ENCODE data around the gene SLC15A3. TPM values are rescaled to one million over a fixed set of nuclear protein-coding genes. Genes with fewer than 3 reads are reported as not detected.

SLC15A3 gene
- total and polyA plus RNA-seq, 2 experiments from 2014 or later: 14.2 to 15.8 TPM

DNA sequence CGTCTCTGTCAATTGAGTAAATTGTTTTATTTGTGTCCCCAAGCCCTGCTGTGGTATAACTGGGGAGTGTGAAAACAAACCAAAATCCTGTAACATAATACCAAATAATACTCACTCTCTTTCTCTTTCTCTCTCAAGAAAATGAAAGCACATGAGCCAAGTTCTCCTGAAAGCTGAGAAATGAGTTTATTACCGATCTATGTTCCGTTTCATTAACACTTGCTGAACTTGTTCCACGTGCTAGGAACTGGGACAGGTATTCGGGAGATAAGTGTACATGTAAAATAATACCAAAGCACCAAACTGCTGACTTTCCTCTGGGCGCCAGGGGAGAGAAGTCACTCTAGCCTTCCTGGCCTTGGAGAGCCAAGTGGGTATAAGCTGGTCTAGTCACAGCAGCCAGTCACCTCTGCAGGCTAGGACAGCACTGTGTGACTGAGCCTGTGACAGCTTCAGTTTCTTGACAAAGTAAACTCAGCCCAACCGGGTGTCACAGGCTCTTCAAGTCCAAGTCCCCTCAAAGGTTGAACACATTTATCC is 42.6 kb upstream of the SLC15A3 start:
- no peak overlapping the region for H3K4me3 ChIP-seq
- H3K4me1 Mint-ChIP-seq: no peaks in the 10 kb centered on the region

More for the DNA sequence above, 42.6 kb upstream of the SLC15A3 start:
- Histone ChIP-seq H3K36me3 (ENCODE audit: insufficient read depth) (no peaks in the 10 kb centered on the region), H3K27me3 (ENCODE audit: insufficient read depth) (no peaks in the 10 kb centered on the region), H3K27ac (ENCODE audit: low read depth) (no peak overlapping the region), H3K4me1 (ENCODE audit: insufficient read depth) (no peaks in the 10 kb centered on the region), H4K20me1 (replicated peaks; ENCODE audit: insufficient read depth) (no peaks in the 10 kb centered on the region), H3K4me2 (no peak overlapping the region), H3F3A (replicated peaks; ENCODE audit: low read depth) (no peaks in the 10 kb centered on the region), H2AFZ (no peak overlapping the region), H3K79me2 (replicated peaks; ENCODE audit: insufficient read depth) (no peaks in the 10 kb centered on the region), H3K9me2 (ENCODE audit: insufficient read depth) (no peaks in the 10 kb centered on the region)
- no peak for DNase-seq (ENCODE audit: low spot score)
- peaks cover 2% of the 10 kb centered on the region for H3K27me3 Mint-ChIP-seq (ENCODE audit: insufficient read depth, low read depth, poor library complexity)
- H3K4me3 Mint-ChIP-seq: no peak overlapping the region
- TF ChIP-seq POLR2AphosphoS5 (IDR thresholded peaks at IDR 0.05; ENCODE audit: low read depth): no peak
- no peak for TF ChIP-seq EZH2 (IDR thresholded peaks at IDR 0.05; ENCODE audit: low read depth, unreplicated experiment)
- TF ChIP-seq NANOG (IDR thresholded peaks at IDR 0.05; ENCODE audit: borderline replicate concordance): no peak
- no peak for TF ChIP-seq EZH2phosphoT487 (IDR thresholded peaks at IDR 0.05; ENCODE audit: unreplicated experiment)
- TF ChIP-seq, protein P1, sequence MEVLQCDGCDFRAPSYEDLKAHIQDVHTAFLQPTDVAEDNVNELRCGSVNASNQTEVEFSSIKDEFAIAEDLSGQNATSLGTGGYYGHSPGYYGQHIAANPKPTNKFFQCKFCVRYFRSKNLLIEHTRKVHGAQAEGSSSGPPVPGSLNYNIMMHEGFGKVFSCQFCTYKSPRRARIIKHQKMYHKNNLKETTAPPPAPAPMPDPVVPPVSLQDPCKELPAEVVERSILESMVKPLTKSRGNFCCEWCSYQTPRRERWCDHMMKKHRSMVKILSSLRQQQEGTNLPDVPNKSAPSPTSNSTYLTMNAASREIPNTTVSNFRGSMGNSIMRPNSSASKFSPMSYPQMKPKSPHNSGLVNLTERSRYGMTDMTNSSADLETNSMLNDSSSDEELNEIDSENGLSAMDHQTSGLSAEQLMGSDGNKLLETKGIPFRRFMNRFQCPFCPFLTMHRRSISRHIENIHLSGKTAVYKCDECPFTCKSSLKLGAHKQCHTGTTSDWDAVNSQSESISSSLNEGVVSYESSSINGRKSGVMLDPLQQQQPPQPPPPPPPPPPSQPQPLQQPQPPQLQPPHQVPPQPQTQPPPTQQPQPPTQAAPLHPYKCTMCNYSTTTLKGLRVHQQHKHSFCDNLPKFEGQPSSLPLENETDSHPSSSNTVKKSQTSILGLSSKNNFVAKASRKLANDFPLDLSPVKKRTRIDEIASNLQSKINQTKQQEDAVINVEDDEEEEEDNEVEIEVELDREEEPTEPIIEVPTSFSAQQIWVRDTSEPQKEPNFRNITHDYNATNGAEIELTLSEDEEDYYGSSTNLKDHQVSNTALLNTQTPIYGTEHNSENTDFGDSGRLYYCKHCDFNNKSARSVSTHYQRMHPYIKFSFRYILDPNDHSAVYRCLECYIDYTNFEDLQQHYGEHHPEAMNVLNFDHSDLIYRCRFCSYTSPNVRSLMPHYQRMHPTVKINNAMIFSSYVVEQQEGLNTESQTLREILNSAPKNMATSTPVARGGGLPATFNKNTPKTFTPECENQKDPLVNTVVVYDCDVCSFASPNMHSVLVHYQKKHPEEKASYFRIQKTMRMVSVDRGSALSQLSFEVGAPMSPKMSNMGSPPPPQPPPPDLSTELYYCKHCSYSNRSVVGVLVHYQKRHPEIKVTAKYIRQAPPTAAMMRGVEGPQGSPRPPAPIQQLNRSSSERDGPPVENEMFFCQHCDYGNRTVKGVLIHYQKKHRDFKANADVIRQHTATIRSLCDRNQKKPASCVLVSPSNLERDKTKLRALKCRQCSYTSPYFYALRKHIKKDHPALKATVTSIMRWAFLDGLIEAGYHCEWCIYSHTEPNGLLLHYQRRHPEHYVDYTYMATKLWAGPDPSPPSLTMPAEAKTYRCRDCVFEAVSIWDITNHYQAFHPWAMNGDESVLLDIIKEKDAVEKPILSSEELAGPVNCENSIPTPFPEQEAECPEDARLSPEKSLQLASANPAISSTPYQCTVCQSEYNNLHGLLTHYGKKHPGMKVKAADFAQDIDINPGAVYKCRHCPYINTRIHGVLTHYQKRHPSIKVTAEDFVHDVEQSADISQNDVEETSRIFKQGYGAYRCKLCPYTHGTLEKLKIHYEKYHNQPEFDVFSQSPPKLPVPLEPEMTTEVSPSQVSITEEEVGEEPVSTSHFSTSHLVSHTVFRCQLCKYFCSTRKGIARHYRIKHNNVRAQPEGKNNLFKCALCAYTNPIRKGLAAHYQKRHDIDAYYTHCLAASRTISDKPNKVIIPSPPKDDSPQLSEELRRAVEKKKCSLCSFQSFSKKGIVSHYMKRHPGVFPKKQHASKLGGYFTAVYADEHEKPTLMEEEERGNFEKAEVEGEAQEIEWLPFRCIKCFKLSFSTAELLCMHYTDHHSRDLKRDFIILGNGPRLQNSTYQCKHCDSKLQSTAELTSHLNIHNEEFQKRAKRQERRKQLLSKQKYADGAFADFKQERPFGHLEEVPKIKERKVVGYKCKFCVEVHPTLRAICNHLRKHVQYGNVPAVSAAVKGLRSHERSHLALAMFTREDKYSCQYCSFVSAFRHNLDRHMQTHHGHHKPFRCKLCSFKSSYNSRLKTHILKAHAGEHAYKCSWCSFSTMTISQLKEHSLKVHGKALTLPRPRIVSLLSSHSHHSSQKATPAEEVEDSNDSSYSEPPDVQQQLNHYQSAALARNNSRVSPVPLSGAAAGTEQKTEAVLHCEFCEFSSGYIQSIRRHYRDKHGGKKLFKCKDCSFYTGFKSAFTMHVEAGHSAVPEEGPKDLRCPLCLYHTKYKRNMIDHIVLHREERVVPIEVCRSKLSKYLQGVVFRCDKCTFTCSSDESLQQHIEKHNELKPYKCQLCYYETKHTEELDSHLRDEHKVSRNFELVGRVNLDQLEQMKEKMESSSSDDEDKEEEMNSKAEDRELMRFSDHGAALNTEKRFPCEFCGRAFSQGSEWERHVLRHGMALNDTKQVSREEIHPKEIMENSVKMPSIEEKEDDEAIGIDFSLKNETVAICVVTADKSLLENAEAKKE (CRISPR knock-in tag; IDR thresholded peaks at IDR 0.05): no peak
- no peak for TF ChIP-seq ZNF331 (CRISPR knock-in tag; IDR thresholded peaks at IDR 0.05; ENCODE audit: low read depth)
- TF ChIP-seq JUNB (IDR thresholded peaks at IDR 0.05; ENCODE audit: unreplicated experiment): no peak
- no peak overlapping the region for H3K27ac Mint-ChIP-seq
- ATAC-seq: no peak
- H3K36me3 Mint-ChIP-seq (ENCODE audit: low read depth): no peaks in the 10 kb centered on the region
- H3K9me3 Mint-ChIP-seq: no peaks in the 10 kb centered on the region
